MM.1S (cell line): ENCODE measurements around the gene ERMN.

ENCODE experiments used
- EZH2 ChIP-seq: fragments of 300-600 bp; sonication (generic); optimal IDR thresholded peaks from 2 replicates; pipeline ENCODE3; 2017; ENCODE audit warnings: low read depth, mild to moderate bottlenecking, antibody characterized with exemption, low read length, mixed read lengths
- EZH2phosphoT487 ChIP-seq: fragments of 300-600 bp; sonication (generic); IDR thresholded peaks from 2 replicates; pipeline ENCODE4 v1.6.1; 2018; ENCODE audit warnings: antibody characterized with exemption, low read length
- TF ChIP-seq, protein P1 (sequence below): fragments of 300-600 bp; sonication (generic); IDR thresholded peaks from 2 replicates; pipeline ENCODE4 v1.5.1; 2016; ENCODE audit warnings: antibody characterized with exemption, low read length, mixed read lengths

DNA sequence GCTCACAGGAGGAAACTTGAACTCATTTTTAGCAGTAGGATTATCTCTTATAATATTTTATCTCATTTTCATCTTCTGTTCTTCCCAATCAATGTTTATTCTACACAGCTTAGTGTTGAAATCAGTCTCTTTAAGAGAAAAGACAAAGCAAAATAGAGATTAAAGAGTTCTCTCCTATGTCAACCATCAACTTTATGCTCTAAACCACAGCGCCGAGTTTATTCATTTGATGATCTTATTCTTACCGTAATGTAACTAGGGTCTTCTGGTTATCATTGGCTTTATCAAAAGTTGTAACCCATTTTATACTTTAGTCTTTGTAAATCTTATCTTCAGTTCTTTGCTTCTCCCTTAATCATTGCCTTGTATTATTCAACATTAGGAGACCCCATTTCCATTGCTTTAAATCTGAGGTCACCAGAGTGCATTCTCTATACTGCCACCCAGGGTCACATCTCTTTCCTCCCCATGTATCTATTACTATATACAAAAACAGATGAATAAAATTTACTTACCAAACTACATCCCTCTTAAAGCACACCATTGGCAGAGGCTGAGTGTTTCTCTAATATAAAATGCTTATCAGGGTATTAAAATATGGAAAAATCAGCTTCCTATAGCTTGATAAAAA lies 22.8 kb upstream of the ERMN start:
- TF ChIP-seq, protein P1, sequence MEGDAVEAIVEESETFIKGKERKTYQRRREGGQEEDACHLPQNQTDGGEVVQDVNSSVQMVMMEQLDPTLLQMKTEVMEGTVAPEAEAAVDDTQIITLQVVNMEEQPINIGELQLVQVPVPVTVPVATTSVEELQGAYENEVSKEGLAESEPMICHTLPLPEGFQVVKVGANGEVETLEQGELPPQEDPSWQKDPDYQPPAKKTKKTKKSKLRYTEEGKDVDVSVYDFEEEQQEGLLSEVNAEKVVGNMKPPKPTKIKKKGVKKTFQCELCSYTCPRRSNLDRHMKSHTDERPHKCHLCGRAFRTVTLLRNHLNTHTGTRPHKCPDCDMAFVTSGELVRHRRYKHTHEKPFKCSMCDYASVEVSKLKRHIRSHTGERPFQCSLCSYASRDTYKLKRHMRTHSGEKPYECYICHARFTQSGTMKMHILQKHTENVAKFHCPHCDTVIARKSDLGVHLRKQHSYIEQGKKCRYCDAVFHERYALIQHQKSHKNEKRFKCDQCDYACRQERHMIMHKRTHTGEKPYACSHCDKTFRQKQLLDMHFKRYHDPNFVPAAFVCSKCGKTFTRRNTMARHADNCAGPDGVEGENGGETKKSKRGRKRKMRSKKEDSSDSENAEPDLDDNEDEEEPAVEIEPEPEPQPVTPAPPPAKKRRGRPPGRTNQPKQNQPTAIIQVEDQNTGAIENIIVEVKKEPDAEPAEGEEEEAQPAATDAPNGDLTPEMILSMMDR, result no peak
- TF ChIP-seq EZH2phosphoT487 (no peak), EZH2 (no peak)
